ENCODE measurements around the gene ARCN1.

Gene ARCN1

DNA sequence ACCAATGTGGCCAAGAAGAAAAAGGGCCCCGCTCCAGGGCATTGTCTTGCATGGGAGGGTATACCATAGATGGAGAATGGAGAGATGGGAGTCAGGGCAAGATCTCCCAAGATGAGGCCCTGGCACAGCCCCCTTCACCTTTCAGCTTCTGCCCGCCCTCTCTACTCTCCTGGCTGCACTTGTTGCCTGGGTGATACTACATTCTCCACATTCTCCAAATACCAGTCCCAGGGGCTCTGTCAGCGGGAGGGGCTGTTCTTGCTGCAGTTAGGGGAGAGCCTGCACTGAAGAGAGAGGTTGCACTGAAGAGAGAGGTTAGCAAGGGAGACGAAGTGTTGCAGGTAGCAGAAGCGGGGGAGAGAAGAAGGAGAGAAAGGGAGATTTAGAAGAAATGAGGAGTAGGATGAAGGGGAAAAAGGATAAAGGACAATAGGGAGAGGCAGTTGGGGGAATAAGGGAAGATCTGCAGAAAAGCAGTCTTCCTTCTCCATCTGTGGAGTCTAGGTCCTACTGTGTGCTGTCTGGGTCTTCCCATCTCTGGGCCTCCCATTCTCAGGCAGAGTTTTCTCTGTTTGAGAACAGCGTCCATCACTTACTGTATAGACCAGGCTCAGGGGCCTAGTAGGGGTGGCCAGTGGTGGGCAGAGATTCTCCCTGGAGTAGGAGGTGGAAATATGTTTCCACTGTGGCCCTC is 43.2 kb downstream of the ARCN1 start:
- TF ChIP-seq, protein P1, sequence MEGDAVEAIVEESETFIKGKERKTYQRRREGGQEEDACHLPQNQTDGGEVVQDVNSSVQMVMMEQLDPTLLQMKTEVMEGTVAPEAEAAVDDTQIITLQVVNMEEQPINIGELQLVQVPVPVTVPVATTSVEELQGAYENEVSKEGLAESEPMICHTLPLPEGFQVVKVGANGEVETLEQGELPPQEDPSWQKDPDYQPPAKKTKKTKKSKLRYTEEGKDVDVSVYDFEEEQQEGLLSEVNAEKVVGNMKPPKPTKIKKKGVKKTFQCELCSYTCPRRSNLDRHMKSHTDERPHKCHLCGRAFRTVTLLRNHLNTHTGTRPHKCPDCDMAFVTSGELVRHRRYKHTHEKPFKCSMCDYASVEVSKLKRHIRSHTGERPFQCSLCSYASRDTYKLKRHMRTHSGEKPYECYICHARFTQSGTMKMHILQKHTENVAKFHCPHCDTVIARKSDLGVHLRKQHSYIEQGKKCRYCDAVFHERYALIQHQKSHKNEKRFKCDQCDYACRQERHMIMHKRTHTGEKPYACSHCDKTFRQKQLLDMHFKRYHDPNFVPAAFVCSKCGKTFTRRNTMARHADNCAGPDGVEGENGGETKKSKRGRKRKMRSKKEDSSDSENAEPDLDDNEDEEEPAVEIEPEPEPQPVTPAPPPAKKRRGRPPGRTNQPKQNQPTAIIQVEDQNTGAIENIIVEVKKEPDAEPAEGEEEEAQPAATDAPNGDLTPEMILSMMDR (IDR thresholded peaks at IDR 0.05): no peak
- H3K9ac ChIP-seq: no peak overlapping the region
- no peaks in the 10 kb centered on the region for H3K9me3 ChIP-seq (ENCODE audit: control insufficient read depth, low read length)
- H3K36me3 ChIP-seq (ENCODE audit: control insufficient read depth, insufficient read depth, low read length): no peaks in the 10 kb centered on the region
- H3K79me2 ChIP-seq: no peaks in the 10 kb centered on the region
- H2AFZ ChIP-seq: no peak overlapping the region
- no peaks in the 10 kb centered on the region for H3K27me3 ChIP-seq (ENCODE audit: control insufficient read depth, insufficient read depth, low read length)
- no peaks in the 10 kb centered on the region for H3K4me1 ChIP-seq
- no peak overlapping the region for H3K4me3 ChIP-seq (ENCODE audit: low read depth, low read length)
- H3K27ac ChIP-seq: no peak overlapping the region
- no peak overlapping the region for H3K4me2 ChIP-seq (ENCODE audit: low read length)

DNA sequence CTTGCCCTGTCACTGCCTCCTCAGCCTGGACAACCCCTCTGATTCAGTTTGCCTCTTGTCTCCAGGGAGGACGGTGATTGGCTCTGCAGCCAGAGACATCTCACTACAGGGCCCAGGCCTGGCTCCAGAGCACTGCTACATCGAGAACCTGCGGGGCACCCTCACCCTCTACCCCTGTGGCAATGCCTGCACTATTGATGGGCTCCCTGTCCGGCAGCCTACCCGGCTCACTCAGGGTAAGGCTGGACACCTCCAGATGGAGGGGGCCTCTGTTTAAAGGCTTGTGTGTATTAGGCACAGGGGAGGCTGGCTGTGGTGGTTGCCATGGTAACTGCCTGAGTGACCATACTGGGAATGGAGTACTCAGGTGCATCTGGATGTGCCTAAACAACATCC is 43.8 kb downstream of the ARCN1 start:
- Histone ChIP-seq H3K9me3 (ENCODE audit: control insufficient read depth, low read length) (no peaks in the 10 kb centered on the region), H3K4me3 (ENCODE audit: low read depth, low read length) (no peak overlapping the region), H3K4me2 (ENCODE audit: low read length) (no peak overlapping the region), H3K36me3 (ENCODE audit: control insufficient read depth, insufficient read depth, low read length) (no peaks in the 10 kb centered on the region), H3K9ac (no peak overlapping the region), H2AFZ (no peak overlapping the region), H3K27ac (no peak overlapping the region), H3K79me2 (no peaks in the 10 kb centered on the region), H3K27me3 (ENCODE audit: control insufficient read depth, insufficient read depth, low read length) (no peaks in the 10 kb centered on the region), H3K4me1 (no peaks in the 10 kb centered on the region)
- TF ChIP-seq, protein P1 (IDR thresholded peaks at IDR 0.05): no peak

DNA sequence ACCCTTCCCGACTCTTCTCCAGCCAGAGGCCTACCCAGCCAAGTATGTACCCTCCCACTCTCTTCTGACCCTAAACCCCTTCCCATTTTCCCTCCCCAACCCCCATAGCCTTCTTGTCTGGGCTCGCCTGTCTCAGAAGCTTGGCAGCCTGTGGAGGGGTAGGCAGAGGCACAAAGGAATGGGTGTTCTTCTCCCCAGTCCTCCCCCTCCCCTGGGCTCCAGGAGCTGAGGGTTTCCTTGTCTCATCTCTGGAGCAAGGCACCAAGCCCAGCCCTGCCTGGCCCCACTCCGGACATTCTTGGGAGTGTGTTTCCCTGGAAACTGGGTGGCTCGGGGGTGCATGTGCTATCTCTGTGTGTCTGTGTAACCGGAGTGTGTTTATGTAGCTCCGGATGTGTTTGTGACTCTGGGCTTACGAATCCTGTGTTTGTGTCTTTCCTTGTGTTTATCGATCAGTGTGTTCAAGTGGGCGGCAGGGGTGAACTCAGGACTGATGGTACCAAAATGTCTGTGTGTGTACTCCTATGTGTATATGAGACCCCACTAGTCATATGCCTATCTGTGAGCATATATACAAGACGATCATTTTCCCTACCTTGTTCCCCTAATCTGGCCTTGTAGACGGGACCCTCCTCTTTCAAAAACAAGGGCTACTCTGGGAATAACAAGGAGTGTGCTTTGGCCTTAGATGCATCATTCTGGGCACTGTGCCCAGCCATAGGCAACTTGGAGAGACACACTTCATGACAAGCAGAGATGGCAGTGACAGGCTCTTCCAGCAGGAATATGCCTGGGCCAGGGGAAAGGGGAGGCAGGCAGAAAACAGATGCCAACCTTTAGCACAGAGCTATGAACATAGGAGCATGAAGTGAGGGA is 46.1 kb downstream of the ARCN1 start:
- no peaks in the 10 kb centered on the region for H3K36me3 ChIP-seq (ENCODE audit: control insufficient read depth, insufficient read depth, low read length)
- H3K4me1 ChIP-seq: peaks cover 11% of the 10 kb centered on the region
- peak overlapping the region; percentile 69 for H3K27ac ChIP-seq
- H3K4me2 ChIP-seq (ENCODE audit: low read length): no peak overlapping the region
- H3K79me2 ChIP-seq: no peaks in the 10 kb centered on the region
- no peak overlapping the region for H3K4me3 ChIP-seq (ENCODE audit: low read depth, low read length)
- TF ChIP-seq, protein P1 (IDR thresholded peaks at IDR 0.05): no peak
- H3K27me3 ChIP-seq (ENCODE audit: control insufficient read depth, insufficient read depth, low read length): no peaks in the 10 kb centered on the region
- no peak overlapping the region for H2AFZ ChIP-seq
- H3K9me3 ChIP-seq (ENCODE audit: control insufficient read depth, low read length): no peaks in the 10 kb centered on the region
- H3K9ac ChIP-seq: no peak overlapping the region

DNA sequence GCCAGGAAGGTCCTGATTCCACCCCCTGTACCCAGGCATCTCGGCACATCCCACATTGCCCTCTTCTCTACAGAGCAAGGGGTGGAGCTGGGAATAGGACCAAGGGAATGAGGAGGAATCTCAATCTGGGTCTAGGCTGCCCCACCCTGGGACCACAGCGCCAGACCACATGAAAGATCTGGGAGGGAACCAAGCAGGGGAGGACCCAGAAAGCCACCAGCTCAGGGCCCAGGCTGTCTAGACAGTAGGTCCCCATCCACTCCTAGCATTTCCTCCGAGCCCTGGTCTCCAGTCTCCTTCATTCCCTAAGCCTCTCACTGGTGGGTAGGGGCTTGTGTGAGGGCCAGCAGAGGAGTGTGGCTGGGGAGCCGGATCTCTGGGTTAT is 46.8 kb downstream of the ARCN1 start:
- peaks cover 11% of the 10 kb centered on the region for H3K4me1 ChIP-seq
- no peak overlapping the region for H3K4me3 ChIP-seq (ENCODE audit: low read depth, low read length)
- no peak overlapping the region for H3K9ac ChIP-seq
- no peaks in the 10 kb centered on the region for H3K27me3 ChIP-seq (ENCODE audit: control insufficient read depth, insufficient read depth, low read length)
- peak overlapping the region; percentile 69 for H3K27ac ChIP-seq
- H2AFZ ChIP-seq: no peak overlapping the region
- H3K9me3 ChIP-seq (ENCODE audit: control insufficient read depth, low read length): no peaks in the 10 kb centered on the region
- H3K36me3 ChIP-seq (ENCODE audit: control insufficient read depth, insufficient read depth, low read length): no peaks in the 10 kb centered on the region
- H3K79me2 ChIP-seq: no peaks in the 10 kb centered on the region
- no peak overlapping the region for H3K4me2 ChIP-seq (ENCODE audit: low read length)
- TF ChIP-seq, protein P1 (IDR thresholded peaks at IDR 0.05): no peak
